Right atrium auricular region (tissue), 2 donors: Measurements from ENCODE around the gene MDK. TPM values are rescaled to one million over a fixed set of nuclear protein-coding genes. Genes with fewer than 3 reads are reported as not detected.

Experiments
- DNase-seq: peaks from one replicate; pipeline ENCODE4 v3.0.0-alpha.2; 2019; ENCODE audit warnings: low spot score
- H3K27ac ChIP-seq, 2 donors: fragments of 200-600 bp; sonication (generic); 1 replicate in 1 of 2; 2 replicates in 1 of 2; pipeline ENCODE4 v1.5.1; 2016 to 2019
- H3K27me3 ChIP-seq, 2 donors: fragments of 200-600 bp; sonication (generic); one replicate each; pipeline versions ENCODE4 v1.5.1 to v1.6.0; 2017 to 2019
- H3K36me3 ChIP-seq: fragments of 200-600 bp; sonication (generic); one replicate; pipeline ENCODE4 v1.5.1; 2016
- H3K4me1 ChIP-seq, 2 donors: fragments of 200-600 bp; sonication (generic); one replicate each; pipeline versions ENCODE4 v1.5.1 to v1.6.0; 2017 to 2019
- H3K4me3 ChIP-seq, 2 donors: fragments of 200-600 bp; sonication (generic); 1 replicate in 1 of 2; 2 replicates in 1 of 2; pipeline ENCODE4 v1.5.1; 2017 to 2019; ENCODE audit warnings: mild to moderate bottlenecking in 1 of 2, moderate library complexity in 1 of 2
- H3K9me3 ChIP-seq, 2 donors: fragments of 200-600 bp; sonication (generic); one replicate each; pipeline ENCODE4 v1.5.1; 2019
- CTCF ChIP-seq, 2 donors: fragments of 200-600 bp; sonication (generic); IDR thresholded peaks; one replicate each; pipeline ENCODE4 v1.5.1; 2019; ENCODE audit warnings: antibody characterized with exemption in 2 of 2
- total RNA-seq, 2 donors: library from RNA; depleted of rRNA; stranded (reverse); fragments of >200 nt; gene quantifications; one replicate each; pipeline ENCODE4 v1.1.0, GENCODE V29; 2016

Gene MDK
- total RNA-seq, 2 donors from 2014 or later: 11.9 to 26.4 TPM

GRCh38 chr11:46345881-46346484 is 35.5 kb upstream of the MDK start:
- H3K4me1 ChIP-seq: peaks cover 0 to 85% of the 10 kb centered on the region in 2 donors
- peak overlapping the region; percentile 33 to 45 for H3K4me3 ChIP-seq
- no peaks in the 10 kb centered on the region for H3K9me3 ChIP-seq
- H3K27me3 ChIP-seq: no peaks in the 10 kb centered on the region
- DNase-seq: no peak
- H3K27ac ChIP-seq: peak overlapping the region; percentile 61 to 77
- no peaks in the 10 kb centered on the region for H3K36me3 ChIP-seq
- no peak for TF ChIP-seq CTCF (IDR thresholded peaks at IDR 0.05)

- H3K4me3 ChIP-seq: peak within 1 kb of the TSS; percentile 81 to 86
- peak; percentile 82 for DNase-seq
- peaks cover 0 to 85% of the 10 kb centered on the region in 2 donors for H3K4me1 ChIP-seq
- peak; percentile 78 to 97 for TF ChIP-seq CTCF (IDR thresholded peaks at IDR 0.05)
- no peaks in the 10 kb centered on the region for H3K36me3 ChIP-seq
- peak within 1 kb of the TSS; percentile 78 to 87 for H3K27ac ChIP-seq
- H3K27me3 ChIP-seq: no peaks in the 10 kb centered on the region
- H3K9me3 ChIP-seq: no peaks in the 10 kb centered on the region
Observed at GRCh38 chr11:46346886-46347636, 34.4 kb upstream of the MDK start, which contains the start of gene DGKZ. TSS of gene DGKZ (plus strand) at chr11:46347463. CDS start at chr11:46347660, 197 bp downstream.

GRCh38 chr11:46347637-46348311 is 33.7 kb upstream of the MDK start:
- peaks cover 0 to 85% of the 10 kb centered on the region in 2 donors for H3K4me1 ChIP-seq
- H3K9me3 ChIP-seq: no peaks in the 10 kb centered on the region
- no peaks in the 10 kb centered on the region for H3K36me3 ChIP-seq
- H3K27me3 ChIP-seq: no peaks in the 10 kb centered on the region
- peak overlapping the region; percentile 78 to 87 for H3K27ac ChIP-seq
- TF ChIP-seq CTCF (IDR thresholded peaks at IDR 0.05): no peak
- DNase-seq: no peak
- H3K4me3 ChIP-seq: peak overlapping the region; percentile 81 to 86

GRCh38 chr11:46348566-46349401 is 32.7 kb upstream of the MDK start:
- H3K27me3 ChIP-seq: no peaks in the 10 kb centered on the region
- H3K4me1 ChIP-seq: peaks cover 0 to 85% of the 10 kb centered on the region in 2 donors
- H3K36me3 ChIP-seq: no peaks in the 10 kb centered on the region
- no peaks in the 10 kb centered on the region for H3K9me3 ChIP-seq
- no peak for DNase-seq
- peak overlapping the region; percentile 81 to 86 for H3K4me3 ChIP-seq
- peak overlapping the region; percentile 78 to 87 for H3K27ac ChIP-seq
- no peak for TF ChIP-seq CTCF (IDR thresholded peaks at IDR 0.05)

- DNase-seq: no peak
Observed at GRCh38 chr11:46350695-46351094, 30.8 kb upstream of the MDK start.

More at GRCh38 chr11:46350695-46351094, 30.8 kb upstream of the MDK start:
- peaks cover 0 to 78% of the 10 kb centered on the region in 2 donors for H3K4me1 ChIP-seq
- no peaks in the 10 kb centered on the region for H3K36me3 ChIP-seq
- no peaks in the 10 kb centered on the region for H3K27me3 ChIP-seq
- no peak overlapping the region for H3K4me3 ChIP-seq
- H3K9me3 ChIP-seq: no peaks in the 10 kb centered on the region
- peak overlapping the region; percentile 77 to 80 for H3K27ac ChIP-seq
- no peak for TF ChIP-seq CTCF (IDR thresholded peaks at IDR 0.05)
